Stimulated activated CD4-positive, alpha-beta T cell treated with anti-CD3 and anti-CD28 coated beads, TNF-alpha, amount 100 ng/mL, for 4 hours (primary cell): Measurements from ENCODE around the gene DUSP16.

Experiments used
- DNase-seq, 3 experiments: peaks; one replicate each; pipeline ENCODE4 v3.0.0-alpha.2; 2020; ENCODE audit warnings: low read depth in 3 of 3

Gene DUSP16

DNA sequence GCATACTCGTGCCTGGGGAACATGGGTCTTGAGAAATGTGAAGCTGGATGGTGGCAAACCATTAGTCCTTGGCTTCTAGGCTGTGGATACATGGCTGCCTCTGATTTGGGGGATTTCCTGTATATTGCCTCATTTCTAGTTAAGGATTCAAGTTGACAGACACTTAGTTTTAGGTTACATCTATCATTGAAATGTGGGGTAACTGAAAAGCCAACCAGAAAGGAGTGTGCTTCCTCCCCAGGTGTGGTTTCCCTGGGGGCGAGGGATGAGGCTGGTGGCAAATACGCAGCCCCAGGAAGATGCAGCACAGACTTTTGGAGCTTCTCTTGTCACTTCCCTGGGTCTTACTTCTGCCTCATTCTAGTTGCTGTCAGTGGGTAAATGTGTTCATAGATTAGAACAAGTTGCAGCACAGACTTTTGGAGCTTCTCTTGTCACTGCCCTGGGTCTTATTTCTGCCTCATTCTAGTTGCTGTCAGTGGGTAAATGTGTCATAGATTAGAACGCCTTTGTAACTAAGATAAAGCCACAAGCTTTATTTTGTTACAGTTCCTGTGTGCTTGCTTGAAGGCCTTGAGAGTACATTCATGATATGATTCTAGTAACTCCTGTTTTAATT is 120.7 kb downstream of the DUSP16 start:
- no peak for DNase-seq

- DNase-seq = no peak
Observed at GRCh38 chr12:12441429-12441807, 121.2 kb downstream of the DUSP16 start.

- no peak for DNase-seq
Observed at GRCh38 chr12:12440784-12441428, 121.8 kb downstream of the DUSP16 start.

DNA sequence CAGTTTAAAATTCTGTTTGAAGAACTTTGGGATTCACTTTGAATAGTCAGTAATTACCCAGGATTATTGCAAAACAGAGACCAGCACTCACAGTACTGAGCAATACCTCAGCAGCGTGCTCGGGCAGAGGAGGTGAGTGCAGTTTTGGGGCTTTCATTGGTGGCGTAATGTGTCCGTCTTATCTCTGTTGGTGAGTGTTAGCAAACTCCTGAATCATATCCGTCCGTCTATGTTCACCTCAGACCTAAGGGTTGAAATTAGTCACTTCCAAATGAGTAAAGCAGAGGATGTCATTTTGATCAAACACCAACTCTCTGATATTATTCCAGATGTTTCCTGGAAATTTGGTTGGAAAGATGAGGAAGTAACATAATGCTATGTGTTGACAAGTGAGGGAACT is 123.0 kb downstream of the DUSP16 start:
- peak in 1 of 3 experiments; percentile 32 for DNase-seq

DNA sequence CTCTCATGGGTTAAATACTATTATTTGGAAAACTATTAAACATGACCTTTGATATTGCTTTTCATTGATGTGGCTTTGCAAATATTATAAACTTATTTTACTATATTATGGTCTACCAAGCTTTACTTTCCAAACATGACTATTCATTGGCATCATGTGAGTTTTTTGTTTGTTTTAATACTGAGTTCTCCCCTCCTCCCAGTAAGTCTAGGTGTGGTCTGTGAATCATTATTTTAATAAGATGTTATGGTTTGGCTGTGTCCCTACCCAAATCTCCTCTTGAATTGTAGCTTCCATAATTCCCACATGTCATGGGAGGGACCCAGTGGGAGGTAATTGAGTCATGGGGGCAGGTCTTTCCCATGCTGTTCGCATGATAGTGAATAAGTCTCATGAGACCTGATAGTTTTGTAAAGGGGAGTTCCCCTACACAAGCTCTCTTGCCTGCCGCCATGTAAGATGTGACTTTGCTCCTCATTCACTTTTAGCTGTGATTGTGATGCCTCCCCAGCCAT is 125.8 kb downstream of the DUSP16 start:
- no peak for DNase-seq

GRCh38 chr12:12433203-12433731 is 129.4 kb downstream of the DUSP16 start:
- no peak for DNase-seq

DNA sequence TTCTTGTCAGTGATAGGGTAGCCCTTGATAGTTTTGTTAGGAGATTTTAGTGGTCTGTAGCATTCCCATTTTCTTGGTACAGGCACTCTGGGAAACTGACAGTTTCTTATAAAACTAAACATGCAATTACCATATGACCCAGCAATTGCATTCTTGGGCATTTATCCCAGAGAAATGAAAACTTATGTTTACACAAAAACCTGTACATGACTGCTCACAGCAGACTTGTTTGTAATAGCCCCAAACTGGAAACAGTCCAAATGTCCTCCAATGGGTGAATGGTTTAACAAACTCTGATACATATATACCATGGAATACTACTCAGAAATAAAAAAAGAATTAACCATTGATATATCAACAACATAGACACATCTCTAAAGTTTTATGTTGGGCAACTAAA is 130.3 kb downstream of the DUSP16 start:
- DNase-seq = no peak

DNA sequence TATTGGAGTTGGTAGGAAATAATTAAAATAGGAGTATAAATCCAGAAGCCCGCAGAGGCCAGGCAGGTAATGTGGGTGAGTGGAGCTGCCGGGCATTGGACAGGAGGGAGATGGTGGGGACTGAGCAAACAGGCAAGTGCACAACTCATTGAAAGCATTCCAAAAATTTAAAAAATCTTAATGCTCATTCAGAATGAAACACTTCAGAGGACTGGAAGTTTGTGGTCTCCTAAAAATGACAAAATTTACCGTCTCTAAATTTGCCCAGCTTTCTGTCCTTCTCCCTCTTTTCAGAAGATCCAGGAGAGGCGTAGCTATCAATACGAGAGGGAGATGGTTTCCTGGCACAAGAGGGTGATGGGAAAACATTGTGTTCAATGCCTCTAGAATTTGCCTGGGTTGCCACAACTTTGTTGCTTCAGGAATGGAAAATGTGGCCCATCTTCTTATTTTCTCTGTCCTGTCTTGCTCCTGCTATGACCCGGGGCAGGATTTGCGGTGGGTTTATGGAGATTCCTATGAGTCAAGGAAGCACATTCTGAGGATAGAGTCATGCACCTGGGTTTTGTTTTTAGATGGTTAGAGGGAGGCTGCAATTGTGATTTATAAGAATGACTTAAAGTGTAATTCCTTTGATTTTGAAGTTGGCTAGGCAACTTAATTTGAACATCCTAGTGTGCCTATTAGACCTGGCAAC is 133.6 kb downstream of the DUSP16 start:
- DNase-seq = no peak

DNA sequence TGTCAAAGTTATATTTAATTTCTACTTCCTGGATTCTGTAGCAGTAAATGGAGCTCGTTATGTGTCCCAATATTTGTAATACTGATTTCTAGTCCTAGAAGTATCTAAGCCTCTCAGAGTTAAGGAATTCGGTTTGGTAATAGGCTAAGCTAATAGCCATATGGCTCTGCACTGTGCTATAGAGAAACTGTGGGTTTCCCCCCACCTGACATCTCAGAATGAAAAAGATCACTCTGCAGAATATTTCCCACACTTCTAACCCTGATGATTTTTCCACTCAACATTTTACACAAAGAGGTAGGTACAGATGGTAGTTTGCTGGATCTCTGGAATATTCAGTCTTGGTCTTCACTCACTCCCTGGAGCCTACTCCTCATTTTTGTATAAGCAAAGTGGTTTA is 134.6 kb downstream of the DUSP16 start:
- no peak for DNase-seq

GRCh38 chr12:12427568-12427967 is 135.1 kb downstream of the DUSP16 start:
- DNase-seq = no peak

DNA sequence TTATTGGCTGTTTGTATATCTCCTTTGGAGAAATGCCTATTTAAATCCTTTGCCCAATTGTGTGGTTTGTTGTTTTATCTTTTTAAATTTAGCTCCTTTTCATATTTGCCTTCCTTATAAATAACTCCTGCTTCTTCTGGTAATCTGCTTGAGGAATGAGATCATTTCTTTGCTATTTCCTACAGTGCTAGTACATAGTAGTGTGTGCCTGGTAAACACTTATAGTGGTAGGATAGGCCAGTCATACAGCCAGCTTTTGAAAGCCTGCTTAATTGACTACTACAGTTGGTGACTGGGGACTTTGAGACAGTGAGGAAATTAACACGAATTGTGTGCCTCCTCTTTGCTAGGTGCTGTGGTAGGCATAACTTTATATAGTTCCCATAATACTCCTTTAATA is 137.0 kb downstream of the DUSP16 start:
- no peak for DNase-seq

DNA sequence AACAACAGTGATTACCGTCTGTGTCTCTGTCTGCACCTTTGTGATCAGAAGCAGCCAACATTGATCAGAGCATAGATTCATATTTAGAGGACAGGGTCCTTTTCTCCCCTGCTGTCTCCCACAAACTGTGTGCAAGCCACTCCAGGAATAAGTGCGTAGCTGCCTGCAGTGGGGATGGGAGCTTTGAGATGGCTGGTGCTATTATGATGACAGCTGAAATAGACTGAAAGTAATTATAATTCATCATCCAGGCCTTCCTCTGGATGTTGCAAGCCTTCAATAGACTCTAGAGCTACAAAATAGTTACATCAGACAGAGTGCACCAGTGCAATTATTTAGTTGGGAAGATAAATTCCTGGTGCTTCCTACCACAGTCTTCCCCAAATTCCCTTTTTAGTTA is 137.7 kb downstream of the DUSP16 start:
- no peak for DNase-seq
